Globus pallidus (tissue), 1 donor: ENCODE results near the gene TMPRSS13.
"Not testable (repeated sequence)": the region's sequence is repeated elsewhere in the genome, so short reads cannot be mapped to it uniquely, and the experiment has no call there.

Source experiments
- DNase-seq: peaks from one replicate; pipeline ENCODE4 v3.0.0-alpha.2; 2015; ENCODE audit warnings: low spot score

Gene TMPRSS13

DNA sequence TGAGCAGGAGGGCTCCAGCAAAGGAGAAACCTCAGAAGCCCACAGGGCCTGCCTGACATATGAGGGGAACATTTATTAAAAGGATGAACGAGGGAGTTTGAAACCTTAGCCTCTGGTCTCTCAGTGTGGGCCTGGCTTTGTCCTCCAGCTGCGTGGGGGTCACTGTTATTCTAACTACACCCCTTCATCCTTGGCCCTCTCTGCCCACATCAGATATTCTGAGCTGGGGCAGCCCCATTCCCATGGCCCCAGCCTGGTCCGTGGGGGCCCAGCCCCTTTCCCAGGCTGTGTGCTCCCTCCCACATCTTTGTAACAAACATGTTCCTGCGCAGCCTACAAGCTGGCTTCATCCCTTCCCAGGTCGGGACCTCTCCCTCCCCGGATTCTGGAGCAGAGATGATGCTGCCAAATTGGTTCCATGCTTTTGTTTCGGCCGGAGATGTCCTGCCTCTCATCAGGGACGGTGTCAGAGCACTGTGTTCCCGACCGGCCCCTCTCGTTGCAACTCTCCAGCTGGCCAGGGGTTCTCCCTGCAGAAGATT, 56.7 kb downstream of the TMPRSS13 start:
- no peak for DNase-seq

DNA sequence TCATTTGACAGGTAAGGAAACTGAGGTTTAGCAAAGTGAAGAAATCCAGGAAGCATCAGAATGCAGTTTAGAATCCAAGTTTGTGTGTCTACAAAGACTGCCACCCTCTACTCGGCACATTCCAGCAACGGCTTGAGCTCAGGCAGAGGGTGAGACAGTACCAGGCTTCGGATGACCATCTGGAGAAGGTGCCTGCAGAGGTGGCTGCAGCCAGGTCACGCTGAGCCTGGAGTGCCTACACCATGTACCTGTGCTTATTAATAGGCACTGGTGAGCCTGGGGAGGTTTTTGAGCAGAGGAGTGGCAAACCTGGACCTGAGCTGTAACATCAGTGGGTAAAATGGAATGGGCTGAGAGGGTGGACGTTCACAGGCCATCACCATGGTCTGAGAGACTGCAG, 57.4 kb downstream of the TMPRSS13 start:
- DNase-seq = no peak

DNA sequence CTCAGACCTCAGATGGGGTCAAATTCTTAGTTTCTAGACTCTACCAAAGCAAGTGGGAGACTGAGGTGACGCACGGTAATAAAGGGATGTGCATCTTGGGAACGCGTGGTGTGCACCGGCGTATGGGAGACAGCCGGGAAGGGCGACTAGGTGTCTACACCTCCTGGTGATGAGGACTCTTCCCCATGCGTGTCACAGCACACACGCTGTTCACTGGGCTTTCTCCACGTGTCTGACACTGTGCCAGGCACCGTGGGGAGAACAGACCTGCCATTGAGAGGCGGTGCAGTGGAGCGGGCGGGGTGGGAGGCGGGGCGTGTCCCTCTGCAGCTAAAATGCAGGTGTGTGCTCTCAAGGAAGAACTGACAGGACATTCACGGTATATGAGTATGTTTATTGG, 58.0 kb downstream of the TMPRSS13 start:
- DNase-seq = no peak

DNA sequence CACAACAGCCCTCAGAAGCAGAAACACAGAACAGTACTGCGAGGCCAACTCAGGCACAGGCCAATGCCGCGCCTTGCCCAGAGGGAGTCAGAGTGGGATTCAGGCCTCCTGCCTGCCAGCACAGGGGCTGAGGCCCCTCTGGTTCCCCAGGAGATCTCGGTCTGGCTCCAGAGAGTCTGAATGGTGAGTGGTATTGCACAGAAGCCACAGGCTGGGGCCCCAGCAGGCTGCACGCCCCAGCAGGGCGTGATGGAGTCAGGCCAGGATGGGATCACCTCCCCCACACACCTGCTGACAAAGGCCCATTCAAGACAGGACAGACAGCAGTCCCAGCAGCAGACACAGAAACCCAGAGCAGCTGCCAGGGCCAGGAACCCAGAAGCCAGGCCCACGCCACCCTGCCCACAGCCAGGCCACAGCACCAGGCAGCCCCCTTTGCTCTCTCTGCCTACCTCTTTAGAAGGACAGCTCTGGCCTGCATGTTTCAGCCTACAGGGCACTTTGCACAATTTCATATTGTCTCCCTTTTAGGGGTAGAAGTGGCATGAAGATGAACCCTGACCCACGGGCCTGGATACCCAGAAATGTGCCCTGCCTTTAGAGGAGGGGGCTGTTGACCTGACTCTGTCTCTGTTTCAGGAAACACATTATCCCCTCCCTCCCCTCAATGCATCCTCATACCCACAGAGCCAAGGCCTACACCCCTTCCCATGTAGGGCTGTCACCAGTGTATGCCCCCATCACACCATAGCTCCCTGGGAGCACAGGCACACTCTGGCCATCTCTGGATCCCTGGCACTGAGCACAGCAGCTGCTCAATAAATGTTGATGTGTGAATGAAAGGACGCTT, 58.9 kb downstream of the TMPRSS13 start:
- peak; percentile 62 for DNase-seq

DNA sequence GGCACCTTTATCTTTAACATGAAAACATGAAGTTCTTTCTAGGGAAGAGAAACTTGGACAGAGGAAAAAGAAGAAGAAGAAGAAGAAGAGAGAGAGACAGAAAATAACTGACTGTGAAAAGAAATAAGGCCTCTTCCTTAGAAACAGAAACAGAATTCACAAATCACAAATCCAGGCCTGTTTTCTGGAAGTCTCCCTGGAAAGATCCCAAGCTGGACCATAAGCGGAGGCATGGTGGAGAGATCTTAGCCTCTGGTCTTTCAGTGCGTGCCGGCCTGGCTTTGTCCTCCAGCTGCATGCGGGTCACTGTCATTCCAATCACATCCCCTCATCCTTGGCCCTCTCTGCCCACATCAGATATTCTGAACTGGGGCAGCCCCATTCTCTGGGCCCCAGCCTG, 59.6 kb downstream of the TMPRSS13 start:
- DNase-seq = peak; percentile 17

DNA sequence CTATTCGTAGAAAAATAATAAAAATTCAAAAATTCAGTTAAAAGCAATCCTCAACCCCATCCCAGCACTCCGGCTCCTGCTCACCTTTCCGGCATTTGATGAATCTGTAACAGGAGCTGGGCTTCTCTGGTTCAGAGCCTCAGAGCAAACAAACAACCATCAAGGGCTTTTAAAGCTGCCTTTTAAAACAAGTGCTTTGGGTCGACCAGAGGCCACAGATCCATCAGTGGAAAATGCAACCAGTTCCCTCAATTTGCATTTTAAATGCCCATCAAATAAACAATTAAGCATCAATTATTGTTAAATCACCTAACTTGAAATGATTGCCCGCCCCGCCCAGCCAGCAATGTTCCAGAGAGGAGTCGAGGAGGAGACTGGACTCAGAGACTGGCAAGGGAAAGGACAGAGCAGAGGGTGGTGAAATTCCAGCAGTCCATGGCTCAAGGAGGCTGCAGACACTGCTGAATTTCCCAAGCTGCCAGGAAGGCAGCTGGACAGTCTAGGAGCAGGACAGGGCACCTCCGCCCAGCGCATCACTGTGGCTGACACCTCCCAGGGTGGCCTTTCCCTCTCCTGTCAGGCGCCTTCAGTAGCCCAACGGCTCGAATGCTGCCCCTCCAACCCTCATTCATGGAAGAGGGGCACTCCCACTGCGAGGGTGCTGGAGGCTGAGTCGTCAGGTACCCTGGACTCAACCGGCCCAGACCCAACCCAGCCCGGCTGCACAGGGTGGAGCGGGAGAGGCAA, 60.2 kb downstream of the TMPRSS13 start:
- no peak for DNase-seq

DNA sequence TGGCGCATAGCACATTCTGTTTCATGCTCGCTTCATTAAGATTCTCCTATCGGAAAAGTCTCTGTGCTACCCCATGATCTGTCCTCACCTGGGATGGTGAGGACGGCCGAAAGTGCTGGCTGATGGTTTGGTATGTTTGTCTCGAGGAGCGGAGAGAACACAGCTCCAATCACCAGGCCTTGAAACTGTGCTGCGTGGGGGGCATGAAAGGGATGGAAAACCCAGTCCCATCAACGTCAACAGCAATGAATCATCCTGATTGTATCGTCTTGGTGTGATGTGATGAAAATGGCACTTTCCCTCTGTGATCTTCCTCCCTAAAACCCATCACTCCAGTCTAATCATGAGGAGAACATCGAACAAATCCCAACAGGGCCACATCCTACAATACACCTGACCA, 61.1 kb downstream of the TMPRSS13 start:
- no peak for DNase-seq

DNA sequence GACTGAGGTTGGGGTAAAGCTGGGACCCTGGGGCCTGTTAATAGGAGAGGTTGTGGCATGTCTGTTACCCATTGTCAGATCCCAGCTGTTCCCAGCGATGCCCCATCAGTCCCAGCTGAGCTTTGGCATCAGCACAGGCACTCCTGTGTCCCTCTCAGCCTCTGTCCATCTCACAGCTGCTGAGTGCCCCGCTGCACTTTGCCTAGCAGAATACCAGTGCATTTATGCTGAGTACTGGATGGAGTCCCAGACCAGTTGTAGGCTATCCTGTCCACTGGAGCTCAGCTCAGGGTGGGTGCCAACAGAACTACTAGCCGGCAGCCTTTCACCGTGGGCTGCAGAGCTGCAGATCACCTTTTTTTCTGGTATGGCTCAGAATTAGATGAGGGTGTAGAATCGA, 62.7 kb downstream of the TMPRSS13 start:
- DNase-seq = peak; percentile 70

DNA sequence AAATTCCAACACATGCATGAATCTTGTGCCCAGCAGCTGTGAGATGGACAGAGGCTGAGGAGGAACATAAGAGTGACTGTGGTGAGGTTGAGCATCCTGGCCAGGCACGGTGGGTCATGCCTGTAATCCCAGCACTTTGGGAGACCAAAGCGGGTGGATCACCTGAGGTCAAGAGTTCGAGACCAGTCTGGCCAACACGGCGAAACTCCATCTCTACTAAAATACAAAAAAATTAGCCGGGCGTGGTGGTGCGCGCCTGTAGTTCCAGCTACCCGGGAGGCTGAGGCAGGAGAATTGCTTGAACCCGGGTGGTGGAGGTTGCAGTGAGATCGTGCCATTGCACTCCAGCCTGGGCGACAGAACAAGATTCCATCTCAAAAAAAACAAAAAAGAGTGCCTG, 63.7 kb downstream of the TMPRSS13 start:
- not testable (repeated sequence) for DNase-seq

DNA sequence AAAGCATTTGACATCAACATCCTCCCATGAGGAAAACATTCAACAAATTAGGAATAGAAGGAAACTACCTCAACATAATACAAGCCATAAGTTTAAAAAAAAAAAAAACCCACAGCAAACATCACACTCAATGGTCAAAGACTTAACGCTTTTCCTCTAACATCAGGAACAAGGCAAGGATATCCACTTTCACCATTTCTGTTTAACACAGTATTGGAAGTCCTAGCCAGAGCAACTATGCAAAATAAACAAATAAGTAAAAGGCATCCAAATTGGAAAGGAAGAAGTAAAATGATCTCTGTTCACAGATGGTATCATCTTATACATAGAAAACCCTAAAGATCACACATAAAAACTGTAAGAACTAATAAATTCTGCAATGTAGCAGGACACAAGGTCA, 65.8 kb downstream of the TMPRSS13 start:
- no peak for DNase-seq

DNA sequence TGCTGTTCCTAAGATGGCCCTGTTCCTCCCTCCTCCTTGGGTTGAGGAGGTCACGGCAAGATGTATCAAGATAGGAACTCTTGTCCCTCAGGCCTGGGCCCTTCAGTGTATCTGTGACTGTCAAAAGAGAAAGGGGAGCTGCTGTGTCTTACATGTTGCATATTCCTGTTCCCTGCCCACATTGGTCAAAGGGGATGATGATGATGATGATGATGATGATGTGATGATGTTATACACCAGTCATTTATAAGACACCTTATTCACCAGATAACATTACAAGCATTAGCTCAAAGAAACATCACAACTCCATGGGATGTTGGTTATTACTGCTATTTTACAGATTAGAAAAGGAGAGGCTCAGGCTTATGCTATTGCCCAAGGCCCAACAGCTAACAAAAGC, 66.4 kb downstream of the TMPRSS13 start:
- DNase-seq = no peak

DNA sequence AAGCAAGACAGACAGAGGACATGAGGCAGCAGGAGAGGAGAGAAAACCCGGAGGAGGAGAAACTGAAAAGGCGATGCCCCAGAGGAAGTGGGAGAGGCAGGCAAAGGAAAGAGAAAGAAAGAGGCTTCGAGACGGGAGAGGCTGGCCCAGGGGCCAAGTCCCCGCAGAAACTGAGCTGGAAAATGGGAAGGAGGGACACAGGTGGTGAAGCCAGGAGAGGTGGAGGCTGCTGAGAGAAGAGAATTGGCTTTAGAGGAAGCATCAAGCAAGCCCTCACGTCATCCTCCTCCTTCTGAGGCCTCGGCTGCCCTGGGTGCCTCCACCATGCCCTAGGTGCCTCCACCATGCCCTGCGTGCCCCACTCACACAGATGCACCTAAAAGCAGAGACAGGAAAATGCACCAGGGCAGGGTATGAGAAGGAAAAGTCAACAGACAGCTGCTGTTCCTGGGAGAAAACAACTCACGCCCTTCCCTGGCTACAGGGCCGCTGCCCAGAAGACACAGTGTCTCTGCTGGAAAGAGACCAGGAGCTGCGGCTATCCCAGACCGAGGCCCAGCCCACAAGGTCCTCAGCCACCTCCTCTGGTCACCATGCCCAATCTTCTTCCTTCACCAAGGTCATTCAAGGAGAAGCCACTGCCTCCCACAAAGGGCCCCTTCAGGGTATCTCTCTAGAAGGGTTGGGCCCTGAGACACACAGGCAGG, 67.0 kb downstream of the TMPRSS13 start:
- no peak for DNase-seq

DNA sequence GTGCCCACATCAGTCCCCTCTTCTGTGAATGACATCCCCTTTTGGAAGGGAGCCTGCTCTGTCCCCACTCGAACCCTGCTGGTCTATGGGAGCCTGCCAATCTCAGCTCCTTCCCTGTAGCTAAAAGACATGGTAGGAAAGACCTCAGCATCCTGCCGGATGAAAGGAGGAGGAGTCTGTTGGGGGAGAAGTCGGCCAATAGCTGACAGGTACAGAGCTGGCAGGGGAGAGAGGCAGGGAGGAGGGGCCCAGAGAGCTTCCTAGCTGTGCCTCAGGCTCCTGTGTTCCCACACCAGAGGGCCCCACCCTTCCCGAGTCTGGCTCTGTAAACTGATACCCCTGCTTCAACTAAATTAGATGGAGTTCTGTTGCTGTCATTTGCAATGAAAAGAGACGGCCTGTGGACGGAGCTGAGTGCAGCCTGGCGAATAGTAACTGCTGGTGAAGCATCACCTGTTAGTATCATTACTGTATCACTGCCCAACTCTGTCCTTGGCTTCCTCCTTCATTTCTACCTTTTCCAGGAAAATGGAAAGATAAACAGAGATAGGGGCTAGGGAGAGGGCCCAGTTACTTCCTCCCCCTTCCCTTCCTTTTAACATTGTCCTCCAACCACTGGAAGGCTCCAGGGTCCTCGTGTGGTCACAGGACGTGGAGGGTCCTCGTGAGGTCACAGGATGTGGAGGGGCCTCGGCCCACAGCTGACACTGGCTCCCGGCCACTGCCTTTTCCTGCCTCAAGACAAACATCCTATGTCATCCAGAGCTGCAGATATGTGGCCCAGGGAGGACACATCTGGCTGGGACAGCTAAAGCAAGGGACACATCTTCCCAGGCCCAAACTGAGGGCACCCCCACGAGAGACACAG, 67.8 kb downstream of the TMPRSS13 start:
- no peak for DNase-seq

DNA sequence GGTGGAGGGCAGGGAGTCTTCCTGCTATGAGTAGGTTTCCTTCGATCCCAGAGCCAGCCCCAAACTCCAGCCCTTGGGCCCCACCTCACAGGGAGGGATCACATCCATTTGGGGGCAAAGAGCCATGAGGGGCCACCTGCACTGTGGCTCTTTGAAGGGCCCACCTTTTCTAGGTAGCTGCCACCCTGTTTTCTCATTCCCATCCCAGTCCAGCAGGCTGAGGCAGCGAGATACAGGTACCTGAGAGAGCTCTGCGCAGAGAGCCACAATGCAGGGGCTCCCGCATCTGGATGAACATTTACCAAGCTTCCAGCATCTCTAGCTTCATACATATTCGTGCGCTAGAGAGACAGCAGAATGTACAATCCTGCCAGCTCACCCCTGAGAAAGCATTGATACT, 69.1 kb downstream of the TMPRSS13 start:
- DNase-seq = no peak

DNA sequence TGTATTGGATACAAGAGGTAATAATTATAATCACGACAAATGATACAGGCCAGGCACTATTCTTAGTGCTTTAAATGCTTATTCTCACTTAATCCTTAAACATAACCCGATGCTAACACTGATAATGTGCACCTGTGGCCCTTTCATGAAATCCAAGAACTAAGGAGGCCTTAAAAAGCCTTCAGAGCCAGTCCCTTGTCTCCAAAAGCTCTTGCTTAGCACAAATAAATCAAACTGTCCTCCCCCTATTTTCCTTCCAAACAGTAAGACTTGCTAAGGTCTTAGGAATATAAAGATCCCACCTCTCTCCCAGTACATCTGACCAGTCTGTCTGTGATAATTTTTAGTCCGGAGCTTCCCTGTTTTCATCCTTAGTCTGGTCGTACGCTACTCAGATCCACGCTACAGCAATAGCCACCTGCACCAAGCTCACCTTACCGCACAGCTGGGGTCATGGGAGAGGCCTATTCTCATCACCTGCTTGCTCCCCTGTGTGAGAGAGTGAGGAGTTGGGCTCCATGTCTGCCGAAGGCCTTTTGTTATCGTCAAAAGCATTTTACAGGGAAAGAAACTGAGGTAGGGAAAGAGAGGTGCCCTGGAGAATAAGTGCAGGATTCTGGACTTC, 69.6 kb downstream of the TMPRSS13 start:
- DNase-seq = no peak

DNA sequence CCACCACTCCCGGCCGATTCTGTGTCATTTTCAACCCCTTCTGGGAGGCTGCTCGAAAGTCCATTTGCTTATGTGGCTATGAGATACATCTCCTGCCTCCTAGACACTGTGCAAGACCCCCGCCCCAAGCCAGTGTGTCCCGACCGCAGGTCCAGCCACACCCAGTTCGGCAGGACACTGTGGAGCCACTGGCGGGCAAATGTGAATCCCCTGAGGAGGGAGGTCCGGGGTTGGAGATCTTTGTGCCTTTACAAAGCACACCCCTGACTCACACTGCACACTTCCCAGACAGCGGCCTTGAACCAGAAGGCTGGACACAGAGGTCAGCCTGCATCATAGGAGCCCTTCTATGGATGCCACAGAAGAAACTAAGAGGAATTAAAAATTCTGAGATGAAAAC, 70.1 kb downstream of the TMPRSS13 start:
- DNase-seq = no peak

DNA sequence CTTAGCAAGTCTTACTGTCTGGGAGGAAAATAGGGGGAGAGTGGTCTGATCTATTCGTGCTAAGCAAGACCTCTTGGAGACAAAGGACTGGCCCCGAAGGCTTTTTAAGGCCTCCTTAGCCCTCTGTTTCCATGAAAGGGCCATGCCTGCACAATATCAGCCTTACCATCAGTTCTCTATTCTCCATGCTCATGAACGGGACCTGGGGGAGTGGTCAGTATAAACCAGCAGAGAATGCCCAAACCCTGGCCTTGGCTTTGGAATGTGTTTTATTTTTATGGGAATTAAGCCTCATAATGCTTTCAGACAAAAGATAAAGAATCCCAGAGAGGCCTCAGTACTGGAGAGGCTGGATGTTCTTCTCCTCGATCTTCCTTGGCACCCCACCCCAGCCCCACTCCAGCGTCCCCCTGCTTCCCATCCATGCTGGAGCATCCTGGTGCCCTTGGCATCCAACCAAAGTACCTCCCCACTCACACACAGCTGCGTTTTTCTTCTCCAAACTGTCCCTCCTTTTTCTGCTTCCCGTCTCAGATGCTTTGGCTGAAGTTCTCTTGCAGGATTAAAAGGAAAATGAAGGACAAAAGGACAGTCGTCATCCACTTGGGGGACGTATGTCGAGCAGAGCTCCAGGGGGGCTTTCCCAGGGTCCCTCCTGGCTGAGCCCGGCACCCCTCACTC, 71.3 kb downstream of the TMPRSS13 start:
- no peak for DNase-seq

DNA sequence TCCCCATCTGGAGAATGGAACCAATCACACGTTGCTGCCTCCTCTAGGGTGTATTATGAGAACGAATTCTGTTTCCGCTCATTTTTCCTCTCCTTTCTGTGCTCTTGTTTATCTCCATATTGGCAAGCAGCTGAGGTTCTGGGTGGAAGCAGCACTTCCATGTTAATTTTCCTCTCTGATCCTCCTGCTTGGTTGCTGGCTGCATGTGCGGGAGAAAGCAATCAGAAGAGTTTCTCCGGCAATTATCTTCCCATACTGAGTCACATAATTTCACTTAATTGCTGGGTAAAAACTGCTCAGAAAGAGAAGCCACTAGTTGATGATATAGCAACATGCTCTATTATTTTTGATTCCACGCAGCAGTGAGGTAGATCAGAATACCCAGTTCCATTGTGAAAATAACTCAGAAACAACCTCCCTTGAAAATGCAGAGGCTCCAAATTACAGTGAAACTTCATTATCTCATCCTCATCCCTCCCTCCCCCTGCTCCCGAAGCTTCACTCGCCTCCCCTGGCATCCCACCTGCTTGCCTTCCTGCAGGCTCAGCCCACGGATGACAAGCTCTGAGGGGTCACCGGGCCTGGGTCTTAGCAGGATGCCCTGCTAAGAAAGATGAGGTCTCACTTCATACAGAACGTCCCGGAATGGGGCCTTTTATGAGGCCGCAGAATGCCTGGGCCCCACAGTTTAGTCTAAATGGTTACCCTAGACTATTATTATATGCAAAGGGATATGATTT, 73.1 kb downstream of the TMPRSS13 start:
- no peak for DNase-seq

DNA sequence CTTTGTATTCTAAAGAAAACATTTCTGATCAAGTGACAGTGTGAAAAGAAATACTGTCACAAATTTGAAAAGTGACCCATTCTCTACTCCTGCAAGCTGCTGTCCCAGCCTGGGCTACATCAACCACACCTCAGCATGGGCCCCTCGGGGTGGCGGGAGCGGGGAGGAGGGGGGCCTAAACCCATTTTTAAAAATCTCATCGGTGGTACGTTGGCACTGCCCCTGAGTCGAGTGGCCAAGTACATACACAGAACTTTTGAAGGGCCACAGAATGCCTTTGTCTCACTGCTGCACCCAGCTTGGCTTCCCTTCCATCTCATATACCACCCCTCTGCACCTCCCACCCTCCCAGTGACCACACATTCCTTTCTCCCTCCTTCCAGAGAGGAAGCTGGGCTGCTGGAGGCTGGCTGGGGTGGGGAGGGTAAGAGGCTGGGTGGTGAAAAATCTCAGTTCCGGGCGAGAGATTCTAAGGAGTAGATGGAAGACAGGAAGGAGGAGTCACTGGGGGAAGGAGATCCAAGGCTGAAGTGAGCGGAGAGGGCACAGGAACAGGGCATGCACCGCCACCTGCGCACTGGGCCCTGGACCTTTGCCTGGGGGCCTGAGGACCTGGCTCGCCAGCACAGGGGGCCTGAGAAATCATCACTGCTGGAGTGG, 73.9 kb downstream of the TMPRSS13 start:
- no peak for DNase-seq
